Measurements from ENCODE around the gene SEMA4D.

Gene SEMA4D

GRCh38 chr9:89486681-89487080 lies 11.2 kb downstream of the SEMA4D start:
- H3K27ac ChIP-seq, result no peak overlapping the region
- TF ChIP-seq CTCF (conservative IDR thresholded peaks at IDR 0.05), result no peak

DNA sequence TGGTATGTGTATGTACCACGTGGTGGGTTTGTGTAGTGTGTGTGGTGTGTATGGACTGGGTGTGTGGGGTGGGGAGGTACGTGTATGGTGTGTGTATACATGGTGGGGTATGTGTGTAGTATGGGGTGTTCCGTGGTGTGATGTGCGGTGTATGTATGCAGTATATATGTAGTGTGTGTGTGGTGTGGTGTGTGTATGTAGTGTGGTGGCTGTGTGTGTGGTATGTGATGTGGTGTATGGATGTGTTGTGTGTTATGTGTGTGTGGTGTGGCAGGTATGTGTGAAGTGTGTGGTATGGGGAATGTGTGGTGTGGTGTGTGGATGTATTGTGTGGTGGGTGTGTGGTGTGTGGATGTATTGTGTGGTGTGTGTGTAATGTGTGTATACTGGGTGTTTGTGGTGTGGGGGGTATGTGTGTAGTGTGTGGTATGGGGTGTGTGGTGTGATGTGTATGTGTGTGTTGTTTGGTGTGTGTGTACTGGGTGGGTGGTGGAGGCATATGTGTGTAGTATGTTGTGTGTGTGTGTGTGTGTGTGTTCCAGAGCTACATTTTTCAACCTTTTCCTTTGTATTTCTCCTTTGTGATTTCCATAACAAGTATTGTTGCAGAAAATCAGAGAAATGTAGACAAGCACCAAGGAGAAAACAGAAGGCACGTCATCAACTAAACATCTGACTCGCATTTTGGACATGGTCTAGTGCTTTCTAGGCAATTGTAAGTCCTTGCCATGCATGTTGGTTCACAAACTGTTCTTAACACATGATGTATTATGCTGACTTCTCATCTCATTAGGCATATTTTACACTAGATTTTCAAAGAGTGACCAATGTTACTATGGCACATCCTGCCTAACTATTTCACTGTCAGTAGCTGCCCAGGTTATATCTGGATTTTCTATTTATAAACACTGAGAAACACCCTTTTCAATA lies 13.2 kb downstream of the SEMA4D start:
- TF ChIP-seq CTCF (conservative IDR thresholded peaks at IDR 0.05), result no peak
- no peak overlapping the region for H3K27ac ChIP-seq

DNA sequence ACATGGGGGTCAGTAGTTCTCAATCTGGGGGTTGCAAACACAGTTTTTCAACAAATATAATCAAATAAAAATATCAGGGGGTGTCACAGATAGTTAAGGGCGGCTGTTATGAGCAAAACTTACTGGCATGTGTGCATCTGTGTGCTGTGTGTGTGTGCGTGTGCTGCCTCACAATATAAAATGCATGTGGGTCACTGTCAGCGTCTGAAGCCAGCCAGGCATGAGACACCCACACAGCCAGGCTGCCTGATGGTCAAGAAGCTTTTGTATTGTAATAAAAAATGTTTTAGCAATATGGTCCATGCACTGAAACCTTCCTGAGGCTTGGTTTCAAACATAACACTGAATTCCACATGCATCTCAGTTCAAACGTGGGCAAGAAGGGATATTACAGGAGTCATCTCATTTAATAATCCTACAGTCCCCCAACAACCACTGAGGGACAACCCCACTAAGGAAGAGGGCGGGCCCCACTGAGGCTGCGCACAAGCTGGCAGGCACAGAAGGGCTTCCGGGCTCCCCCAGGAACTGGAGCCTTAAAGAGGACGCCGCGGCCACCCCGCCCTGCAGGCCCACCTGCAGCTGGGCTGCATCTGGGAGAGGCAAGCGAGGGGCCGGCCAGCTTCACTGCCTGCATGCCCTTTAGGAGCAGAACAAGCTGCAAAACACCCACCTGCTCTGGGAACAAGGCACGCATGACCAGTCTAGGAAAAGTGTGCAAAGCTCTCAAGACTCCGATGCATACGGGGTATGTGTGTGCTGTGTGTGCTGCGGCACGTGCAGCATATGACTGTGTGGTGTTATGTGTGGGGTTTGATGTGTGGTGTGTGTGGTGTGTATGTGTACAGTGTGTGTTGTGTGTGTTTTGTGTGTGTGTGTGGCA lies 14.1 kb downstream of the SEMA4D start:
- no peak for TF ChIP-seq CTCF (conservative IDR thresholded peaks at IDR 0.05)
- H3K27ac ChIP-seq, result no peak overlapping the region

DNA sequence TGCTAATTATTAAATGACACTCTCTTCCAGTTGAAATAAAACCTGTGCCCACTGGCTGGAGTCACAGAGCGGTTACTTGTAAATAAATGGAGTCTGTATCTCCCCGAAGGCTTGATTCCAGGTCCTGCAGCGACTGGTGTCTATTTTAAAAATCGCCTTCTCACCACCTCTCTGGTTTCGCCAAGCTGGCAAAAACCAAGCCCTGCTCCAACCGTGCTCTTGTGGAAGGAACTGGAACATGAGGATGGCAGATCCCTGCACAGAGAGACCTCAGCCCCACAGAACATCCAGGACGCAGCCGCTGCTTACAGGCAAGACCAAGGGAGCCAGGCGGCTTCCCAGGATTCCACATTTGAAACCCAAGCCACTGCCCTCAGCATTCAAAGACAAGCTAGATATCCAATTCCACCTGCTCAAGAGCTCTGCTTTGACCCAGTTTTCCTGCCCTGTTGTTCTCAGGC lies 15.0 kb downstream of the SEMA4D start:
- TF ChIP-seq CTCF (conservative IDR thresholded peaks at IDR 0.05), result no peak
- no peak overlapping the region for H3K27ac ChIP-seq

DNA sequence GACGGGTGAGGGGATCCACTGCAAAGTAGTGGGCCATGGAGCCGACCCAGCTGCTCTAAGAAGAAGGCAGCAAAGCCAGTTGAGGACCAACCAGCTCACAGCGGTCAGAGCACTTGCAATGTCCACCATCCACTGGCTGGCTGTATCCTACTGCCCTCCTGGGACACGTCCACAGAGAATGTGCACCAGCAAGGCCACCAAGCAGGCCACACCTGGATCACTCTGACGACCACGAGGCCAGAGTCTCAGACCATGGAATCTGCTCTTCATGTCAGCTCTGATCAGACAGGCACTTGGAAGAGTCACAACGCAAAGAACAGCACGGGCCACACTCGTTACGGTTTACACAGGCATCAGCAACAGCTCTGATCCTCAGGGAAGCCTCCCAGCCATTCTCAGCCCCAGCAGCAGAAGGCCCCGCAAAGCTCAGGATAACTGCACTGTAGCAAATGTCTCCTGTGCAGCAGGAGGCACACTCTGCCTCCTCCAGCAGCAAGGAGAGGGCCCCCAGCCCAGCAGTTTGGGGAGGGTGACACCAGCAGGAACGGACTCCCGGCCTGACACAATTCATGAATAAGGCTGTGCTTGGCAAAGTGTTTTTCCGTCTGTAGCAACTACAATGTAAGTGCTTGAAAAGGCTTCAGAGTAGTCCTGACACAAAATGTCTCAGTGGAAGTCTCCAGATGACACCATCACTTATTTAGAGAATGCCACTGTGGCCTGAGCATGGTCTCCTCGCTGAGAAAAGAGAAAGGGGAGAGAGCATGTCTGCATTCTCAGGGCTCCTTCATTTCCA lies 15.7 kb downstream of the SEMA4D start:
- TF ChIP-seq CTCF (conservative IDR thresholded peaks at IDR 0.05), result no peak

GRCh38 chr9:89481538-89481915 lies 16.4 kb downstream of the SEMA4D start:
- no peak overlapping the region for H3K27ac ChIP-seq
- TF ChIP-seq CTCF (conservative IDR thresholded peaks at IDR 0.05), result no peak

More for the DNA sequence above, 15.7 kb downstream of the SEMA4D start:
- no peak overlapping the region for H3K27ac ChIP-seq

Measured in VCaP (cell line).